GM12864 (cell line): ENCODE measurements around the gene PPP1R9A.

Experiments used
- DNase-seq: peaks from one replicate; pipeline ENCODE4 v3.0.0-alpha.2; 2011; ENCODE audit warnings: low read depth
- H3K4me3 ChIP-seq: 2 replicates; pipeline ENCODE4 v1.5.1; 2011; ENCODE audit warnings: mild to moderate bottlenecking, low read depth, low read length, control low read depth
- TF ChIP-seq, protein P1 (sequence below): IDR thresholded peaks from 2 replicates; pipeline ENCODE4 v1.5.1; 2011; ENCODE audit warnings: low read depth, mild to moderate bottlenecking, moderate library complexity, low read length, control low read depth, inconsistent platforms; ENCODE audit errors: missing control alignments

Gene PPP1R9A

DNA sequence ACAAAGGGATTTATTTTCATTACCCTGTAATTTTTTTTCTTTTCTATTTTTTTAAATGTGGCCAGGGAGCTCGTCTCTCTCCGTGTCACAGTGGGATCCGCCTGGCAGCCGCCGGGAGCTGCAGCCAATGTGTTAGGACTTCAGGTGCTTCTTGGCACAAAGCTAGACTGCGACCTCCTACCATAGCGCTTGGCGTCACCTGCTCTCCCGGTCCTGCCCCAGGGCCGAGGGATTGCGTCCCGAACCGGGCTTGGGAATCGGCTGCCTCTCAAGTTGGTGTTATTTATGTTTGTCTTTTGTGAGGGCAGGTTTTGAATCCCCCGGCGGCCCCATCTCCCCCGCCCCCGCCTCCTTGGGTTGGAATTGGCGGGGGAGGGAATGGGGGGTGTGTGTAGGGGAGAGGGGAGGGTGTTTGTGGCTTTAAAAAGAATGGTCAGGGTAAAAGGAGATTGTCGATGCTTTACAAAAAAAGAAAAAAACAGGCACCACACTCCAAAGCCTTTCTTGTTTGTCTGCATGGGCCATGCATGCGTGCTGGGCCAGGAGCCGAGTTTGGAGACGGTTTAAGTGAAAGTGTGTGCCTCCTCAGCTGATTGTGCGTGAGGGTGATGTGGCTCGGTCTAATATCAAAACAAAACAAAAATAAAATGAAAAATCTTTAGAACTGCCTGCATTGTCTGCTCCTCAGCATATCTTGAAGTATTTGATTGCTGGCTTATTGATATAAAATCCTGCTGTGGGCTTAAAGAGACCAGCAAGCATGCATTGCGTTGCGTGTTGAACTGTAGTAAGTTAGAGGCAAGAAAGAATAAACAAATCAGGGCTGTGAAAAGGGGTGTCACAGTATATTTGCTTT lies 1.2 kb downstream of the PPP1R9A start:
- TF ChIP-seq, protein P1, sequence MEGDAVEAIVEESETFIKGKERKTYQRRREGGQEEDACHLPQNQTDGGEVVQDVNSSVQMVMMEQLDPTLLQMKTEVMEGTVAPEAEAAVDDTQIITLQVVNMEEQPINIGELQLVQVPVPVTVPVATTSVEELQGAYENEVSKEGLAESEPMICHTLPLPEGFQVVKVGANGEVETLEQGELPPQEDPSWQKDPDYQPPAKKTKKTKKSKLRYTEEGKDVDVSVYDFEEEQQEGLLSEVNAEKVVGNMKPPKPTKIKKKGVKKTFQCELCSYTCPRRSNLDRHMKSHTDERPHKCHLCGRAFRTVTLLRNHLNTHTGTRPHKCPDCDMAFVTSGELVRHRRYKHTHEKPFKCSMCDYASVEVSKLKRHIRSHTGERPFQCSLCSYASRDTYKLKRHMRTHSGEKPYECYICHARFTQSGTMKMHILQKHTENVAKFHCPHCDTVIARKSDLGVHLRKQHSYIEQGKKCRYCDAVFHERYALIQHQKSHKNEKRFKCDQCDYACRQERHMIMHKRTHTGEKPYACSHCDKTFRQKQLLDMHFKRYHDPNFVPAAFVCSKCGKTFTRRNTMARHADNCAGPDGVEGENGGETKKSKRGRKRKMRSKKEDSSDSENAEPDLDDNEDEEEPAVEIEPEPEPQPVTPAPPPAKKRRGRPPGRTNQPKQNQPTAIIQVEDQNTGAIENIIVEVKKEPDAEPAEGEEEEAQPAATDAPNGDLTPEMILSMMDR, result no peak
- H3K4me3 ChIP-seq, result no peak overlapping the region
- DNase-seq, result no peak

DNA sequence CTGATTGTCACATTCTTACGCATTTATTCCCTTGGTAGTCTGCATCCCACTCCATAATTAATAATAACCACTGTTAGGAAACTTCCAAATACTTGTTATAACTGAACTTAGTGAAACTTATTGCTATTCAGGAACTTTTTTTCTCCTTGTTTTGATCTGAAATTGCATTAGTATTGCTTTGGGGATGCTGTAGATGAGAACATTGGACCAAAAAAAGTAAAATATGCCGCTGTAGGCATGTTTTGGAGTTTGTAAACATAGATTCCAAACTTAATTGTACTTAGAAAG lies 1.7 kb downstream of the PPP1R9A start:
- TF ChIP-seq, protein P1, result no peak
- no peak for DNase-seq
- no peak overlapping the region for H3K4me3 ChIP-seq

DNA sequence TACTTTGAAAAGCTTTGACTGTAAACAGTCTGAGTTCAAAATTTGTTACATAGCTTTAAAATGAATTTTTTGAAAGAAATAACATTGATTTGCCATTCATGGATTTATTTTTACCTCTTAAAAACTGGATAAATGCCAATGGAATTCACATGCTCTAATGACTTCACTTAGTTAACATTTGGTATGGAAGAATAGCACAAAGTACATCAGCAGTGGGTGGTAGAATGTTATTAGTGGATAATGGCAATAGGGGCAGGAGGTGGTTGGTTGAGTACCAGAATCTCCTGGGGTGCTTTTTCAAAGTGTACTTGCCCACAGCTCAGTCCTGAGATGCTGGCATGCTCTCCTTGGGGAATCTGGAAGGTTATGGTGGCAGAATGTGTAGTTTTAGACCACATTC lies 4.7 kb downstream of the PPP1R9A start:
- TF ChIP-seq, protein P1, result no peak
- H3K4me3 ChIP-seq, result no peak overlapping the region
- DNase-seq, result no peak

DNA sequence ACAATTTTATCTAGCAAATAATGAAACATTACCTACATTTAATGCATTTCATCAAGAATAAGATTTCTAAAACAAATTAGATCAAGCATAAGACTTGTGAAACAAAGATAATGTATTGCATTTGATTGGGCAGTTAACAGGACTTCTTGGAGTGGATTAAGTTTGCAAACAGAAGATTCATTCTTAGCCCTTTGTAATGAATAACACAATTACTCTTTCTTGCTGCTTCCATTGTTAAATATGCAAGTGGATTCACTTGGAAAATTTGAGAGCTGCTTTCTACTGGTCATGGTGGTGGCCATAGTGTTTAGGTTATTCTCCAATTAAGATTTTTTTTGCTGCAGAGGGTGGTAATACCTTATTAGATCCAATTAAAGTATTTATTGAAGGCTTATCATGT lies 6.0 kb downstream of the PPP1R9A start:
- no peak for DNase-seq
- H3K4me3 ChIP-seq, result no peak overlapping the region
- TF ChIP-seq, protein P1, result no peak

DNA sequence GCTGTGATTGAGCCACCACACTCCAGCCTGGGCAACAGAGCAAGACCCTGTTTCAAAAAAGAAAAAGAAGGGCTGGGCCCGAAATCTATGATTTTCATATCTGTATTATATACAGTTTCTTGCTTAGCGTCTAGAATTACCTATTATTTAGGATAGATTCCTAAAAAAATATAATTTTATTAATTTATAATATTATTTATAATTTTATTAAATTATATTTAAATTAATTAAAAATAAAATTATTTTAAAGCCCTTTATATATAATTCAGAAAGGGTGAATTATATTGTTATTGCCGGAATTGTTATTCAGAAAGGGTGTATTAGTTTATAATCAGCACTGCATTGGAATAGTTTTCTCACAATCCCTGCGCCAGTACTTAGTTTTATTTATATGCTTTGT lies 14.5 kb downstream of the PPP1R9A start:
- no peak overlapping the region for H3K4me3 ChIP-seq
- DNase-seq, result no peak
- TF ChIP-seq, protein P1, result no peak

DNA sequence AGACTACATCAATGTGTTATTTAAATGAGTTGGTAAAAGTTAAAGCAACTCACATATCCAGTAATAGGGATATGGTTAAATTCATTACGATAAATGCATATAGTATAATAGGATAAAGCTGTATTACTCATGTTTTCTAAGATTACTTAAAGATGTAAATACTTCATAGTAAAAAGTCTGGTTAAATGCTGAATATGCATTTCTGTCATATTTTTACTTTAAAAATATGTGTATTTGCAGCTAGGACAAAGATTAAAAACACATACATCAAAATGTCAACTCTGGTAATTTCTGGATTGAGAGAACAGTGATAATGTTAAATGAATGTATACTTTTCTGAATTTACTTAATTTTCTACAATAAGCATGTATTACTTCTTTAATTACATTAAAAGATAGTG lies 15.1 kb downstream of the PPP1R9A start:
- H3K4me3 ChIP-seq, result no peak overlapping the region
- TF ChIP-seq, protein P1, result no peak
- no peak for DNase-seq

DNA sequence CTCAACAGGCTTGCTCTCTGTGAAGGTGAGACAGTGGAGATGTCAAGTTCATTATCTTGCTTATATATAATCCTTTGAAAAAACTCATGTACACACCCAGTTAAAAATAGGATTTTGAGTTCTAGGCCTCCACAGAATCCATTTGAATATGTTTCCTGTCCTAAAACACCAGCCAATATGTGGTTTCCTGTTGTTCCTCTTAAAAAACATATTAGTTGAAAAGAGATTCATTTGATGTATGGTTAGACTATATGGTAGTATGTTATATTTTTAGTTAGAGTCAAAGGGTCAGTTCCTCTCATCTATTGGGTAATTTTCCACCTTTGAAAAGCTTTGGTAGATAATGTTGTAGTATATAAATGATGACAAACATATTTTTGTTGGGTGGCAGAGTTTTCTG lies 16.0 kb downstream of the PPP1R9A start:
- TF ChIP-seq, protein P1, result no peak
- no peak overlapping the region for H3K4me3 ChIP-seq
- DNase-seq, result no peak
